OCI-LY7 (cell line): Measurements from ENCODE around the gene B3GNT5.

ENCODE experiments used
- CTCF ChIP-seq: fragments of 200-600 bp; sonication (generic); conservative IDR thresholded peaks from 2 replicates; pipeline ENCODE4 v1.5.1; 2014; ENCODE audit warnings: mild to moderate bottlenecking, antibody characterized with exemption, low read length, moderate library complexity, mixed read lengths
- EZH2phosphoT487 ChIP-seq: fragments of 200-600 bp; sonication (generic); IDR thresholded peaks from 2 replicates; pipeline ENCODE4 v1.6.1; 2018; ENCODE audit warnings: low read depth, borderline replicate concordance, mild to moderate bottlenecking, mixed run types, antibody characterized with exemption, low read length, moderate library complexity, mixed read lengths

- TF ChIP-seq CTCF (no peak), EZH2phosphoT487 (no peak)
Observed at GRCh38 chr3:183295211-183295610, 42.2 kb downstream of the B3GNT5 start.
